ENCODE results near the gene GGA3.
"Not testable (repeated sequence)": the region's sequence is repeated elsewhere in the genome, so short reads cannot be mapped to it uniquely, and the experiment has no call there.

Gene GGA3

DNA sequence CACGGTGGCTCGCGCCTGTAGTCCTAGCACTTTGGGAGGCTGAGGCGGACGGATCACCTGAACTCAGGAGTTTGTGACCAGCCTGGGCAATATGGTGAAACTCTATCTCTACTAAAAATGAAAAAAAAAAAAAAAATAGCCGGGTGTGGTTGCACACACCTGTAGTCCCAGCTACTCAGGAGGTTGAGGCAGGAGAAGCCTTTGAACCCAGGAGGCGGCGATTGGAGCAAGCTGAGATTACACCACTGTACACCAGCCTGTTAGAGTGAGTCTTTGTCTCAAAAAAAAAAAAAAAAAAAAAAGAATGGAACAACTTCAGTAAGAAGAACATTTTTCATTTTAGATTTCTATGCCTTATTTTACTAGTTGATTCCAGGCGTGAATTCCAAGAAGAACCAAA, 53.2 kb downstream of the GGA3 start:
- no peak for DNase-seq

- no peak for DNase-seq
Observed at GRCh38 chr17:75207760-75208159, 53.6 kb downstream of the GGA3 start.

DNA sequence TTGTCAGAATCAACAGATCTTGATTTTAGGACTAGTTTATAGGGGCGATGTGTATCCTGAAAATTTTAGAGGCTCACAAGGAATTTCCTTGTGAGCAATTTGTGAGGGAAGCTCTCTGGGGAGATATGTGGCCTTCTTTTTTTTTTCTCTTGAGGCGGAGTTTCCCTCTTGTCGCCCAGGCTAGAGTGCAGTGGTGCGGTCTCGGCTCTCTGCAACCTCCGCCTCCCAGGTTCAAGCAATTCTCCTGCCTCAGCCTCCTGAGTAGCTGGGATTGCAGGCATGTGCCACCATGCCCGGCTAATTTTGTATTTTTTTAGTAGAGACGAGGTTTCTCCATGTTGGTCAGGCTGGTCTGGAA, 54.4 kb downstream of the GGA3 start:
- not testable (repeated sequence) for DNase-seq

GRCh38 chr17:75205793-75206163, 55.6 kb downstream of the GGA3 start:
- no peak for DNase-seq

GRCh38 chr17:75205037-75205792, 56.2 kb downstream of the GGA3 start, which contains the start of gene NUP85:
TSS of gene NUP85 (plus strand) at chr17:75205679. CDS start at chr17:75205762, 83 bp downstream.
- DNase-seq, result peak; percentile 95 to 97

DNA sequence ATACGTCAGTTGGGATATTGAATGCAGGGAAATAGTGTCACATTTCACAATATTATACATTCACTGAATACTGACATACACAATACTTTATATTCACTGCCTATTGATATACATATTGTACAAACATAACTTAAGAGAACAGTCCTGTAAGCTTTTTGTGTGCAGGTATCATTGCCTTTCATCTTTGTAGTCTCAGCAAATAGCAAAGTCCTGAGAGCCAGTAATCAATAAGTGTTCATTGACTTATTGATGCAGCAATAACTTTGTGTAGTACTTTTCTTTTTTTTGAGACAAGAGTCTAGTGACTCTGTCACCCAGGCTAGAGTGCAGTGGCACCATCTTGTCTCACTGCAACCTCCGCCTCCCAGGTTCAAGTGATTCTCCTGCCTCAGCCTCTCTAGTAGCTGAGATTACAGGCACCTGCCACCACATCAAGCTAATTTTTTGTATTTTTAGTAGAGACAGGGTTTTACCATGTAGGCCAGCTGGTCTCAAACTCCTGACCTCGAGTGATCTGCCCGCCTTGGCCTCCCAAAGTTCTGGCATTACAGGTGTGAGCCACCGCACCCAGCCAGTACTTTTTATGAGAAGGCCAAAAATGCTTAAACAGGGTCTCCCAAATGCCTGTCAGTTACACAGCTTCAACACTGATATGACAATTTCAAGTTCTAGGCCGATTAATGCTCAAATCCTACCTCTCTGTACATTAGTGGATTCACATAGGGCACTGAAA, 61.4 kb downstream of the GGA3 start:
- DNase-seq, result no peak

DNA sequence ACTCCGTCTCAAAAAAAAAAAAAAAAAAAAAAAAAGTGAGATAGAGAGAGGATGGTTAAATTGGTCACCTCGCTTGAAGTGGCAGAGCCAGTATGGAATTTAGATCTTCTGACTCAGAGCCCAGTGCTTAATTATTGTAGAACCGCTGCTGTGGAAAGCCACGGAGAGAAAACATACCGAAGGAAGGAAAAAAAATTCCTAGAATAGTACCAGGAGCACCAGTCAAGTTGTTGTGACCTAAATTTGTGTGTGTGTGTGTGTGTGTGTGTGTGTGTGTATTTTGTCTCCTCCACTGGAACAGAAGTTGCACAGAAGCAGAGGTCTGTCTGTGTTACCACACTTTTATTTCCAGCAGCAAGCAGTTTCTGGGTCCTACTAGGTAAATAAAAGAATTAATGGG, 66.5 kb downstream of the GGA3 start:
- DNase-seq, result no peak

GRCh38 chr17:75191584-75191983, 69.8 kb downstream of the GGA3 start:
- DNase-seq, result no peak

DNA sequence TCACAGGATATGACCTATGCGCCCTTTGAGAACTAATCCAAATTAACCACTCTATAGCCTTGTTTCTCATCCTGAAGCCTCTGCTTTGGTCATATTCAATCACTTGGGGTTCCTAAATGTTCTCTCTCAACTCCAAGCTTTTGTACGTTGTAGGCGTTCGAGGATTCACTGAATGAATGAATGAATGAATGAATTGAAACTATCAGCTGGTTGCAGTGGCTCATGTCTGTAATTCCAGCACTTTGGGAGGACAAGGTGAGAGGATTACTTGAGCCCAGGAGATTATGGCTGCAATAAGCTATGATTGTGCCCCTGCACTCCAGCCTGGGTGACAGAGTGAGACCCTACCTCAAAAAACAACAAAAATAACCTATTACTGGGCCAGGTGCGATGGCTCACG, 72.8 kb downstream of the GGA3 start:
- DNase-seq, result no peak
